Esophagus squamous epithelium (tissue), 5 donors: ENCODE data around the gene NDUFS3. TPM values are rescaled to one million over a fixed set of nuclear protein-coding genes. Genes with fewer than 3 reads are reported as not detected.
"Not testable (repeated sequence)": the region's sequence is repeated elsewhere in the genome, so short reads cannot be mapped to it uniquely, and the experiment has no call there.

Experiments
- DNase-seq: peaks from one replicate; lab custom pipeline; 2025; lab: John Stamatoyannopoulos, UW
- H3K27ac ChIP-seq, 4 donors: fragments of 200-600 bp; sonication (generic); one replicate each; pipeline ENCODE4 v1.5.1; 2016 to 2019; ENCODE audit warnings: mild to moderate bottlenecking in 1 of 4
- H3K27me3 ChIP-seq, 4 donors: fragments of 200-600 bp; sonication (generic); 1 replicate in 3 of 4; 2 replicates in 1 of 4; pipeline versions ENCODE4 v1.5.1 to v1.6.0; 2017 to 2021; ENCODE audit warnings: antibody characterized with exemption in 1 of 4
- H3K36me3 ChIP-seq, 3 donors: fragments of 200-600 bp; sonication (generic); one replicate each; pipeline ENCODE4 v1.5.1; 2016 to 2019
- H3K4me1 ChIP-seq, 3 donors: fragments of 200-600 bp; sonication (generic); one replicate each; pipeline ENCODE4 v1.5.1; 2017 to 2019
- H3K4me3 ChIP-seq, 4 donors: fragments of 200-600 bp; sonication (generic); 1 replicate in 3 of 4; 2 replicates in 1 of 4; pipeline ENCODE4 v1.5.1; 2016 to 2019; ENCODE audit warnings: mild to moderate bottlenecking in 2 of 4, moderate library complexity in 1 of 4
- H3K9me3 ChIP-seq, 3 donors: fragments of 200-600 bp; sonication (generic); one replicate each; pipeline ENCODE4 v1.5.1; 2016 to 2019
- POLR2A ChIP-seq, 4 donors: fragments of 450-650 bp; IDR thresholded peaks; one replicate each; pipeline ENCODE4 v1.6.1; 2017; ENCODE audit warnings: antibody characterized with exemption in 4 of 4, mild to moderate bottlenecking in 4 of 4, moderate library complexity in 3 of 4
- WGBS, 2 donors: methylation state at CpG; one replicate each; pipeline ENCODE4 v1.1.5; 2018; 5-methylcytosine and 5-hydroxymethylcytosine counted together
- intact Hi-C: fragments of 100-400 bp; cut with DNase I; formaldehyde crosslinking; loops from one replicate; pipeline ENCODE4 v1.15.0; 2022
- total RNA-seq, 4 donors: library from RNA; depleted of rRNA; stranded (reverse); fragments of >200 nt; gene quantifications; one replicate each; pipeline ENCODE4 v1.1.0, GENCODE V29; 2016
- TF ChIP-seq, protein P1 (sequence below), 6 experiments: fragments of 450-650 bp in 4 of 6; fragments of 200-600 bp in 2 of 6; sonication (generic) in 2 of 6; IDR thresholded peaks; one replicate each; pipeline ENCODE4 v1.5.1; 2016 to 2019; ENCODE audit warnings: antibody characterized with exemption in 6 of 6, mild to moderate bottlenecking in 4 of 6, moderate library complexity in 4 of 6
- donor health status: DM: yes; HTN: yes; CAD: no.

NDUFS3 gene
- 10 to 100 TPM; 65.5 to 89.9 (median 83.6) TPM for total RNA-seq

DNA sequence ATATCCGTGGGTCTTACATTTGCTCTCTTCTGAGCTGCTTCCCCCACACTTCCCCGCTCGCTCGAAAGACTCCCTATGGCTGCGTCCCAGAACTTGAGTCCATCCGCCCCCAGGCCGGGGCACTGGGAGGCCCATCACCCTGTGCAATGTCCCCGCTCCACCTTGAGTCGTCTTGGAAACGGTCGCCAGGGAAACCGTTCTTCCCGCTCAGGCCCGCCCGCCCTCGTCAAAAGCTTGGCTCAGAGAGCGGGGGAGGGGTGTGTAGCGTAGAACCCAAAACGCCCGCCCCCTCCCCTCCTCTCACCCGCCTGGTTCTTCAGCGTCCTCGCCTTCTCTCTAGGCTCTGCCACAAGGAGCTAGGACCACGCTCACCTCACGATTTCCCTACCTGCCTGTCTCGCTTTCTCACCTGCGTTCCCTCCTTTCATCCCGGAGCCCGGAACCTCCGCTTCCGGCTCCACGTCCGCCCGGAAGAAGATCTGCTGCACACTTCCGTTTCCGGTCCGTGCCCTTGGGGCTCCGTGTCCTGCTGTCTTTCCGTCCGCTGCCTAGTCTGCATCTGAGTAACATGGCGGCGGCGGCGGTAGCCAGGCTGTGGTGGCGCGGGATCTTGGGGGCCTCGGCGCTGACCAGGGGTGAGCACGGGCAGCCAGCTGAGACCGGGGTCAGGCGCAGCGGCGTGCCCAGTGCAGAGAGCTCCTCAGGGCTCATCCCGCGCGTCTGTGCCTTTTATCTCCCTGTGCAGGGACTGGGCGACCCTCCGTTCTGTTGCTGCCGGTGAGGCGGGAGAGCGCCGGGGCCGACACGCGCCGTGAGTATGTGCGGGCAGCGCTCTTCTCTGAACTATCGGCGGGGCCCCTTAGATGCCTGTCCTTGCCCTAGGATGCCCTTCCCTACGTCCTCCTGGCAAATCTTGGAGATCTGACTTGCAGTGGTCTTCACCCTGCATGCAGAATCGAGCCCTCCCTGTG, at the start of gene NDUFS3, which contains the start of gene KBTBD4:
TSS of gene NDUFS3 (plus strand) at position 551 of the 971 bp plus-strand sequence. CDS start at position 569, 18 bp downstream.
TSS of gene KBTBD4 (minus strand) at position 447 of the 971 bp plus-strand sequence. CDS start at position 428, 19 bp downstream.
- no peaks in the 10 kb centered on the region for H3K27me3 ChIP-seq
- 0 to 2% methylated on average over 13 of the region's 72 CpGs for WGBS, 2 donors
- H3K9me3 ChIP-seq: no peaks in the 10 kb centered on the region
- peak within 1 kb of the TSS; percentile 86 to 97 (median 92) for H3K4me3 ChIP-seq
- peak in 3 of 4 donors; percentile 29 to 60 (median 50) for TF ChIP-seq POLR2A (IDR thresholded peaks at IDR 0.05)
- TF ChIP-seq, protein P1, sequence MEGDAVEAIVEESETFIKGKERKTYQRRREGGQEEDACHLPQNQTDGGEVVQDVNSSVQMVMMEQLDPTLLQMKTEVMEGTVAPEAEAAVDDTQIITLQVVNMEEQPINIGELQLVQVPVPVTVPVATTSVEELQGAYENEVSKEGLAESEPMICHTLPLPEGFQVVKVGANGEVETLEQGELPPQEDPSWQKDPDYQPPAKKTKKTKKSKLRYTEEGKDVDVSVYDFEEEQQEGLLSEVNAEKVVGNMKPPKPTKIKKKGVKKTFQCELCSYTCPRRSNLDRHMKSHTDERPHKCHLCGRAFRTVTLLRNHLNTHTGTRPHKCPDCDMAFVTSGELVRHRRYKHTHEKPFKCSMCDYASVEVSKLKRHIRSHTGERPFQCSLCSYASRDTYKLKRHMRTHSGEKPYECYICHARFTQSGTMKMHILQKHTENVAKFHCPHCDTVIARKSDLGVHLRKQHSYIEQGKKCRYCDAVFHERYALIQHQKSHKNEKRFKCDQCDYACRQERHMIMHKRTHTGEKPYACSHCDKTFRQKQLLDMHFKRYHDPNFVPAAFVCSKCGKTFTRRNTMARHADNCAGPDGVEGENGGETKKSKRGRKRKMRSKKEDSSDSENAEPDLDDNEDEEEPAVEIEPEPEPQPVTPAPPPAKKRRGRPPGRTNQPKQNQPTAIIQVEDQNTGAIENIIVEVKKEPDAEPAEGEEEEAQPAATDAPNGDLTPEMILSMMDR (IDR thresholded peaks at IDR 0.05): peak in 1 of 6 experiments; percentile 27
- H3K36me3 ChIP-seq: peaks cover 24 to 75% (median 35%) of the 10 kb centered on the region in 3 donors
- H3K4me1 ChIP-seq: peaks cover 11 to 38% (median 23%) of the 10 kb centered on the region in 3 donors
- intact Hi-C loops: no loop called here
- DNase-seq: peak; percentile 34
- H3K27ac ChIP-seq: peak within 1 kb of the TSS; percentile 89 to 94 (median 94)

DNA sequence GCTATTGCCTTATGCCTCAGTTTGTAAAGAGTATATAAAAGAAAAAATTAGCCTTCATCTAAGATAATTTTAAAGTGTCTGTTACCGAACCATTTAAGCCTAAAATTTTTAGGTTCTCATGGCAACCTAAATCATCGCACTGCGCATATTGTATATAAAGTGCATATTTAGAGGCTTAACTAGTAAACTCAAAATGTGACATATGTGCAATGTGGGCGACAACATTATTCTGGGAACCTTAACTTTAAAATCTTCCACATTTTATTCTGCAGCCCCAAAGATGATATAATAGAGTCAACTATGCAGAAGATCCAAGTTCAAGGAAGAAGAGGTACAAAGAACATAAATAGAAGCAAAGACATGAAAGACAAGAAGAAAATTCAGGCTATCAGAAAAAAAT, 48.9 kb upstream of the NDUFS3 start:
- H3K4me3 ChIP-seq: no peak overlapping the region
- H3K27me3 ChIP-seq: no peaks in the 10 kb centered on the region
- intact Hi-C loops: no loop called here
- DNase-seq: no peak
- TF ChIP-seq, protein P1 (IDR thresholded peaks at IDR 0.05): no peak
- no peak for TF ChIP-seq POLR2A (IDR thresholded peaks at IDR 0.05)
- no peak overlapping the region for H3K27ac ChIP-seq
- WGBS, 2 donors: 81 to 88% methylated on average over 4 of the region's 4 CpGs
- H3K4me1 ChIP-seq: peaks cover 5 to 72% (median 28%) of the 10 kb centered on the region in 3 donors
- no peaks in the 10 kb centered on the region for H3K9me3 ChIP-seq
- peaks cover 0 to 19% (median 0%) of the 10 kb centered on the region in 3 donors for H3K36me3 ChIP-seq

DNA sequence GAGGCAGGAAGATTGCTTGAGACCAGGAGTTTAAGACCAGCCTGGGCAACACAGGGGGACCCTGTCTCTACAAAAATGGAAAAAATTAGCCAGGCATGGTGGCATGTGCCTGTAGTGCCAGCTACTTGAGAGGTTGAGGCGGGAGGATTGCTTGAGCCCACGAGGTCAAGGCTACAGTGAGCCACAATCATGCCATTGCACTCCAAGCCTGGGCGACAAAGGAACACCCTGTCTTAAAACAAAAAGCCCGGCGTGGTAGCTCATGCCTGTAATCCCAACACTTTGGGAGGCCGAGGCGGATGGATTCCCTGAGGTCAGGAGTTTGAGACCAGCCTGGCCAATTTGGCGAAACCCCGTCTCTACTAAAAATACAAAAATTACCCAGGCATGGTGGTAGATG, 48.2 kb upstream of the NDUFS3 start:
- H3K4me3 ChIP-seq, H3K27me3 ChIP-seq, H3K9me3 ChIP-seq, DNase-seq, intact Hi-C loops: not testable (repeated sequence)
- peaks cover 5 to 64% (median 22%) of the 10 kb centered on the region in 3 donors for H3K4me1 ChIP-seq
- H3K27ac ChIP-seq: peak overlapping the region in 2 of 4 donors; percentile 0 to 10
- H3K36me3 ChIP-seq: peaks cover 0 to 26% (median 0%) of the 10 kb centered on the region in 3 donors
- 80 to 87% methylated on average over 2 to 7 of the region's 9 CpGs for WGBS, 2 donors

DNA sequence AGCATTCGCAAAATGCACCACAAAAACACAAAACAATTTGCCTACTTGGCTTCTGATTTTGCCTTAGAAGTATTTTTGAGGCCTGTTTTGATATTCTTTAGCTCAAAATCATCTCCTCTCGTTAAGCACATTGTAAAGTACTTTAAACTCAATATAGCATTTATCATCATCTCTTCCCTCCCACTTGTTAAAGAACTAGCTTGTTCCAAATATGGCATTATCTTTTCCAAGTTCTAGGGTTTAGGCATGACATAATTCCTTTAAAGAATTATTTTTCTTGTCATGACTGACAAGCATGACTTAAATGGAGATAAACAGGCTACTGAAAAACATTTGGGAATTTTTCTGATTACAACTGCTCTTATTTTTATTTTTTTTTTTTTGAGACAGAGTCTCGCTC, 47.2 kb upstream of the NDUFS3 start:
- Histone ChIP-seq H3K4me1 (peaks cover 5 to 64% (median 23%) of the 10 kb centered on the region in 3 donors), H3K36me3 (peaks cover 0 to 33% (median 0%) of the 10 kb centered on the region in 3 donors), H3K27ac (peak overlapping the region in 2 of 4 donors; percentile 2 to 31), H3K27me3 (no peaks in the 10 kb centered on the region), H3K4me3 (no peak overlapping the region), H3K9me3 (no peaks in the 10 kb centered on the region)
- WGBS, 2 donors: 70 to 72% methylated on average over 3 of the region's 3 CpGs
- no peak for TF ChIP-seq POLR2A (IDR thresholded peaks at IDR 0.05)
- TF ChIP-seq, protein P1 (IDR thresholded peaks at IDR 0.05): no peak
- intact Hi-C loops: no loop called here
- DNase-seq: no peak

DNA sequence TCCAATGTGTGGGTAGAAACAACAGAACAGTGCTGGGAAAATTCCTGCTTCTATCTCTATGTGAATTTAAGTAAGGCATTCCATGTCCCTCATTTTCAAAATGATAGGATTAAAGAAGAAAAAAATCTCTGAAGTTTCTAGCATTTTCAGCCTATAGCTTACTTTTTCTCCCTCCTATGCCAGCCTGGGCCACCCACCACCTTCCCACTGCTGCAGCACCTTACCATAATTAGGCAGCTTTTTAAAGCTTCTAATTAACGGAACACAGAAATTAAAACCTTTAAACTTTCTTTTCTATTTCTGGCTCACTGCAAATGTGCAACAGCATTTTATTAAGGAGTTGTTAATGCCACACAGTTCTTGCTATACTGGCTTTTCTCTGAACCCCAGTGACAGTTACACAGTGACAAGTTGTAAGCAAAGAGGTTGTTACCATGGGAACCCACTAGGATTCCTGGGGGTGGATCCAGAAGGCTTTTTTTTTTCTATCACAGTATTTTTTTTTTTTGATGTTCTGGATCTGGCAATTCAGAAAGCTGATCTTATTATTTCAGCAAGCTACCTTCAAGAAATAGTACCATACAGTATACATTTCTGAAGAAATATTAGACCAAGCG, 46.2 kb upstream of the NDUFS3 start:
- WGBS, 2 donors: 68 to 81% methylated on average over 2 of the region's 2 CpGs
- peaks cover 5 to 69% (median 29%) of the 10 kb centered on the region in 3 donors for H3K4me1 ChIP-seq
- no peaks in the 10 kb centered on the region for H3K27me3 ChIP-seq
- H3K36me3 ChIP-seq: peaks cover 0 to 32% (median 0%) of the 10 kb centered on the region in 3 donors
- H3K9me3 ChIP-seq: no peaks in the 10 kb centered on the region
- intact Hi-C loops: no loop called here
- peak overlapping the region in 3 of 4 donors; percentile 31 to 53 (median 50) for H3K27ac ChIP-seq
- TF ChIP-seq POLR2A (IDR thresholded peaks at IDR 0.05): no peak
- TF ChIP-seq, protein P1 (IDR thresholded peaks at IDR 0.05): no peak
- DNase-seq: no peak
- no peak overlapping the region for H3K4me3 ChIP-seq
